HCT116 (cell line): ENCODE results near the gene TMEM151A. TPM values are rescaled to one million over a fixed set of nuclear protein-coding genes. Genes with fewer than 3 reads are reported as not detected.

ENCODE experiments used
- ATAC-seq: fragments of 200-7000 bp; cut with Tn5 transposase; 2 replicates; pipeline ENCODE4 v1.9.1; 2020; ENCODE audit warnings: mild to moderate bottlenecking, moderate library complexity
- BruUV-seq: library from RNA; stranded (reverse); fragments of 400-500 nt; replicated peaks from 2 replicates; lab custom pipeline; 2021; lab: Mats Ljungman, UMichigan
- CTCF ChIA-PET: fragments of 300-600 bp; sonication (Branson Sonifier 250); formaldehyde crosslinking; loops from one replicate; lab custom pipeline; 2021; ENCODE audit warnings: antibody characterized with exemption; lab: Charles Lee
- POLR2A ChIA-PET: fragments of 300-600, 350-600 bp; sonication (Branson Sonifier 250); formaldehyde crosslinking; loops from one replicate; lab custom pipeline; 2021; ENCODE audit warnings: antibody characterized with exemption; lab: Charles Lee
- RAD21 ChIA-PET, 2 experiments: fragments of 300-600 bp; sonication (Branson Sonifier 250); formaldehyde crosslinking; loops; one replicate each; lab custom pipeline; 2023; ENCODE audit warnings: low total read pairs in 2 of 2; ENCODE audit not compliant: uncharacterized antibody in 2 of 2, unreplicated experiment in 2 of 2, low non-redundant PET in 1 of 2; lab: Charles Lee
- DNase-seq: peaks from one replicate; pipeline ENCODE4 v3.0.0-alpha.2; 2010; ENCODE audit warnings: low read depth, low spot score
- H2AFZ ChIP-seq: fragments of 200-600 bp; shearing (Covaris generic), sonication (generic); 2 replicates; pipeline ENCODE4 v1.6.1; 2017; ENCODE audit warnings: low read depth, mixed run types, mixed read lengths, antibody characterized with exemption, low read length; ENCODE audit not compliant: poor library complexity, severe bottlenecking
- H3K27ac ChIP-seq: 2 replicates; pipeline ENCODE4 v1.5.1; 2012; ENCODE audit warnings: low read depth, low read length
- H3K27me3 ChIP-seq: fragments of 200-600 bp; sonication (generic); 2 replicates; pipeline ENCODE4 v1.6.1; 2016; ENCODE audit warnings: mixed run types, low read length, mixed read lengths; ENCODE audit not compliant: insufficient read depth
- H3K36me3 ChIP-seq, 2 experiments: fragments of 200-500 bp in 1 of 2; fragments of 200-600 bp in 1 of 2; sonication (Bioruptor generic) in 1 of 2; sonication (generic) in 1 of 2; 2 replicates each; pipeline versions ENCODE4 v1.5.1 to v1.6.1; 2014 to 2016; ENCODE audit warnings: low read length in 2 of 2, inconsistent platforms in 1 of 2, mixed read lengths in 1 of 2, mixed run types in 1 of 2; ENCODE audit not compliant: insufficient read depth in 2 of 2, control insufficient read depth in 1 of 2
- H3K4me1 ChIP-seq, 2 experiments: fragments of 200-600 bp in 1 of 2; sonication (generic) in 1 of 2; 2 replicates each; pipeline versions ENCODE4 v1.5.1 to v1.6.1; 2012 to 2017; ENCODE audit warnings: low read length in 2 of 2, inconsistent platforms in 1 of 2, mild to moderate bottlenecking in 1 of 2, mixed read lengths in 1 of 2, mixed run types in 1 of 2, moderate library complexity in 1 of 2; ENCODE audit not compliant: insufficient read depth in 2 of 2, control insufficient read depth in 1 of 2
- H3K4me2 ChIP-seq: fragments of 200-600 bp; sonication (generic); 2 replicates; pipeline ENCODE4 v1.6.1; 2017; ENCODE audit warnings: mixed run types, low read length, mixed read lengths
- H3K4me3 ChIP-seq, 2 experiments: fragments of 200-600 bp in 1 of 2; sonication (generic) in 1 of 2; replicated peaks in 1 of 2; 2 replicates each; pipeline ENCODE4 v1.5.1; 2011 to 2016; ENCODE audit warnings: low read length in 2 of 2, control low read depth in 1 of 2, low read depth in 1 of 2, mild to moderate bottlenecking in 1 of 2, mixed read lengths in 1 of 2, mixed run types in 1 of 2
- H3K79me2 ChIP-seq: fragments of 200-600 bp; sonication (generic); 2 replicates; pipeline ENCODE4 v1.6.1; 2017; ENCODE audit warnings: mild to moderate bottlenecking, mixed run types, low read length, moderate library complexity, mixed read lengths; ENCODE audit not compliant: insufficient read depth
- H3K9ac ChIP-seq: fragments of 200-600 bp; sonication (generic); 2 replicates; pipeline ENCODE4 v1.6.1; 2016; ENCODE audit warnings: low read length, mixed read lengths
- H3K9me2 ChIP-seq: fragments of 200-600 bp; sonication (generic), shearing (Covaris generic); 2 replicates; pipeline ENCODE4 v1.6.1; 2017; ENCODE audit warnings: mixed run types, mild to moderate bottlenecking, moderate library complexity; ENCODE audit not compliant: insufficient read depth
- H3K9me3 ChIP-seq, 2 experiments: fragments of 200-500 bp in 1 of 2; fragments of 200-600 bp in 1 of 2; sonication (Bioruptor generic) in 1 of 2; sonication (generic) in 1 of 2; 2 replicates each; pipeline ENCODE4 v1.6.1; 2014 to 2017; ENCODE audit warnings: low read length in 2 of 2, mixed read lengths in 2 of 2, inconsistent platforms in 1 of 2, low read depth in 1 of 2, mild to moderate bottlenecking in 1 of 2, mixed run types in 1 of 2, moderate library complexity in 1 of 2; ENCODE audit not compliant: control insufficient read depth in 1 of 2, insufficient read depth in 1 of 2
- H4K20me1 ChIP-seq: fragments of 200-600 bp; sonication (generic), shearing (Covaris generic); 2 replicates; pipeline ENCODE4 v1.6.1; 2017; ENCODE audit warnings: mixed run types, mild to moderate bottlenecking, moderate library complexity; ENCODE audit not compliant: insufficient read depth
- CEBPB ChIP-seq: IDR thresholded peaks from 2 replicates; pipeline ENCODE4 v1.6.1; 2012; ENCODE audit warnings: low read depth
- EZH2 ChIP-seq: fragments of 200-600 bp; sonication (generic); IDR thresholded peaks from 2 replicates; pipeline ENCODE4 v1.6.1; 2017; ENCODE audit warnings: antibody characterized with exemption, mixed run types
- EZH2phosphoT487 ChIP-seq: fragments of 200-600 bp; IDR thresholded peaks from 2 replicates; pipeline ENCODE4 v1.6.1; 2018; ENCODE audit warnings: antibody characterized with exemption, borderline replicate concordance
- FOSL1 ChIP-seq: IDR thresholded peaks from 2 replicates; pipeline ENCODE4 v1.6.1; 2012; ENCODE audit warnings: low read depth
- MAX ChIP-seq: IDR thresholded peaks from 2 replicates; pipeline ENCODE4 v1.6.1; 2012
- POLR2A ChIP-seq: IDR thresholded peaks from 2 replicates; pipeline ENCODE4 v1.7.0; 2011; ENCODE audit warnings: borderline replicate concordance; ENCODE audit not compliant: insufficient read depth, insufficient read length; ENCODE audit errors: extremely low read depth
- POLR2AphosphoS5 ChIP-seq: IDR thresholded peaks from 2 replicates; pipeline ENCODE4 v1.6.1; 2011; ENCODE audit warnings: mild to moderate bottlenecking, low read depth, low read length, moderate library complexity
- RAD21 ChIP-seq: IDR thresholded peaks from 2 replicates; pipeline ENCODE4 v1.6.1; 2012; ENCODE audit warnings: low read depth, mild to moderate bottlenecking
- REST ChIP-seq: IDR thresholded peaks from 2 replicates; pipeline ENCODE4 v1.6.1; 2012; ENCODE audit warnings: low read depth
- SP1 ChIP-seq: IDR thresholded peaks from 2 replicates; pipeline ENCODE4 v1.6.1; 2012; ENCODE audit warnings: low read depth
- SRF ChIP-seq: IDR thresholded peaks from 2 replicates; pipeline ENCODE4 v1.6.1; 2012; ENCODE audit warnings: low read depth
- ZFX ChIP-seq: fragments of 450-650 bp; IDR thresholded peaks from 2 replicates; pipeline ENCODE4 v1.6.1; 2017
- ZNF274 ChIP-seq: fragments of 200-500 bp; sonication (Bioruptor generic); IDR thresholded peaks from 2 replicates; pipeline ENCODE4 v1.6.1; 2014; ENCODE audit warnings: mild to moderate bottlenecking, low read depth, low read length, inconsistent platforms
- intact Hi-C: fragments of 100-400 bp; cut with micrococcal nuclease; formaldehyde crosslinking; loops from 2 replicates; pipeline ENCODE4 v1.10.0; 2022
- total RNA-seq: library from RNA; stranded (reverse); gene quantifications from one replicate; pipeline ENCODE4 v1.2.1, GENCODE V29; 2021; ENCODE audit not compliant: unreplicated experiment
- TF ChIP-seq, protein P1 (sequence below): IDR thresholded peaks from 2 replicates; pipeline ENCODE4 v1.6.1; 2011; ENCODE audit warnings: mild to moderate bottlenecking, low read length, moderate library complexity; ENCODE audit not compliant: insufficient replicate concordance; ENCODE audit errors: extremely low read depth

The TMEM151A gene
- total RNA-seq, 1 experiment from 2014 or later = 5.9 TPM

GRCh38 chr11:66311965-66312548, 20.4 kb downstream of the TMEM151A start (continued):
- TF ChIP-seq REST = no peak
- TF ChIP-seq POLR2A = peak; percentile 32
- TF ChIP-seq RAD21 = peak; percentile 100
- TF ChIP-seq EZH2 = no peak
- TF ChIP-seq CEBPB = no peak
- TF ChIP-seq MAX = no peak; the same call in 1 of the 2 replicates
- no peak for TF ChIP-seq ZNF274

DNA sequence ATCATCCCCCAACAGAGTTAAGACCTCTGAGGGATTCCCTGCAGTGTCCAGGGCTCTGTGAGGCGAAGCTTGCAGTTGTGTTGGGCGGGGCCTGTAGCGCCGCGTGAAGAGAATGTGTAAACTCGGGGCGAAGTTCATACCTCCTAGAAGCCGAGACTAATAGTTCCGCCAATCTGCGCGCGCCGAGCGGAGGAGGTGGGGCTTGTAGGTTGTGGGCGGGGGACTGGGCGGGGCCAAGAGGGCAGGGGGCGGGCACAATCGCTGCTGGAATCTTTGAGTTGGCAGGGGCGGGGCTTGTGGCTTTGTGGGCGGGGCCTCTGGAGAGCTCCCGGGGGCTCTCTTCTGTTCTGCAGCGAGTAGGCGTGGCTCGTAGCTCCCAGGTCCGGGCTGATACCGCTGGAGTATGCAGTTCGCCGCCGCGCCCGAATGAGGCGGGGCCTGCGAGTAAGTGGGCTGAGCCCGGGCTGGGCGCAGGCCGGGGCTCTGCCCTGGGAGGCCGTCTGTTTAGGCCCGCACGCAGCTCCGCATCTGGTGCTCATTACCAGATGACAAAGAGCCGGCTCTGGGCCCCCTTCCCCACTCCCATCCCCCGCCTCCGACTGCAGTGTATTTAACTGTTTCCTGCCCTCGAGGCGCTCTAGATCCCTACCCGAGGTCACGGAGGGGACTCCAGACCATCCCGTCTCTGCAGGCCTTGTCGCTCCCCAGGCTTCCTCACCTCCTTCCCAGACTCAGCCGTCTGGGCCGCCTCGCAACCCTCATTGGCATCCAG, 21.0 kb downstream of the TMEM151A start:
- no peaks in the 10 kb centered on the region for H3K79me2 ChIP-seq
- ATAC-seq = peak; percentile 86
- peak overlapping the region; percentile 59 for H3K9ac ChIP-seq
- H3K4me3 ChIP-seq = peak overlapping the region; percentile 41 to 57
- H3K9me3 ChIP-seq = no peaks in the 10 kb centered on the region
- H3K4me1 ChIP-seq = peaks cover 16 to 37% of the 10 kb centered on the region in 2 experiments
- H3K4me2 ChIP-seq = peak overlapping the region; percentile 99
- ChIA-PET RAD21 (interaction anchor here (0.5 to 2.9 kb wide), 8 partner anchors 14 to 543 kb away, joined by 3 to 17 read pairs (median 6); partner anchors contain the start of genes RIN1 (in 2 of the 2) and PELI3 (in 1 of the 2)), POLR2A (interaction anchor here (0.6 to 3.0 kb wide), 17 partner anchors 9 to 365 kb away, joined by 3 to 18 read pairs (median 5); partner anchors contain the start of genes BRMS1, MRPL11, RBM4 and RBM4B), CTCF (interaction anchor here (0.7 to 3.4 kb wide), 24 partner anchors 9 to 743 kb away, joined by 3 to 121 read pairs (median 9); partner anchors contain the start of genes BRMS1, RAB1B, RBM4B and RIN1)
- peak; percentile 1 for TF ChIP-seq POLR2A
- peak; percentile 49; the same call in 1 of the 2 replicates for TF ChIP-seq ZFX
- TF ChIP-seq POLR2AphosphoS5 = peak; percentile 78
- TF ChIP-seq, protein P1, sequence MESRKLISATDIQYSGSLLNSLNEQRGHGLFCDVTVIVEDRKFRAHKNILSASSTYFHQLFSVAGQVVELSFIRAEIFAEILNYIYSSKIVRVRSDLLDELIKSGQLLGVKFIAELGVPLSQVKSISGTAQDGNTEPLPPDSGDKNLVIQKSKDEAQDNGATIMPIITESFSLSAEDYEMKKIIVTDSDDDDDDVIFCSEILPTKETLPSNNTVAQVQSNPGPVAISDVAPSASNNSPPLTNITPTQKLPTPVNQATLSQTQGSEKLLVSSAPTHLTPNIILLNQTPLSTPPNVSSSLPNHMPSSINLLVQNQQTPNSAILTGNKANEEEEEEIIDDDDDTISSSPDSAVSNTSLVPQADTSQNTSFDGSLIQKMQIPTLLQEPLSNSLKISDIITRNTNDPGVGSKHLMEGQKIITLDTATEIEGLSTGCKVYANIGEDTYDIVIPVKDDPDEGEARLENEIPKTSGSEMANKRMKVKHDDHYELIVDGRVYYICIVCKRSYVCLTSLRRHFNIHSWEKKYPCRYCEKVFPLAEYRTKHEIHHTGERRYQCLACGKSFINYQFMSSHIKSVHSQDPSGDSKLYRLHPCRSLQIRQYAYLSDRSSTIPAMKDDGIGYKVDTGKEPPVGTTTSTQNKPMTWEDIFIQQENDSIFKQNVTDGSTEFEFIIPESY = no peak
- peak; percentile 63 for TF ChIP-seq SP1
- TF ChIP-seq MAX = no peak
- no peak for TF ChIP-seq CEBPB
- TF ChIP-seq EZH2phosphoT487 = no peak
- TF ChIP-seq ZNF274 = no peak
- no peak for TF ChIP-seq SRF
- no peak for TF ChIP-seq FOSL1
- H2AFZ ChIP-seq = peak overlapping the region; percentile 49
- no peaks in the 10 kb centered on the region for H4K20me1 ChIP-seq
- no peaks in the 10 kb centered on the region for H3K36me3 ChIP-seq
- BruUV-seq = no TSS peak
- intact Hi-C loops = loop anchor here (1.0 to 5.0 kb wide), 5 partner anchors 16 to 75 kb away; partner anchors contain the start of genes RIN1, SLC29A2 and YIF1A
- H3K27me3 ChIP-seq = no peaks in the 10 kb centered on the region
- H3K9me2 ChIP-seq = no peaks in the 10 kb centered on the region
- peak overlapping the region; percentile 79 for H3K27ac ChIP-seq
- DNase-seq = peak; percentile 94
